Trophoblast cell (in vitro differentiated cells and primary cell): Measurements from ENCODE around the gene ZNF488.

Source experiments
- DNase-seq, 2 donors: peaks; one replicate each; pipeline ENCODE4 v3.0.0-alpha.2; 2016
- H2AFZ ChIP-seq: 2 replicates; pipeline ENCODE4 v1.6.1; 2013; ENCODE audit warnings: low read length, moderate library complexity, mild to moderate bottlenecking; ENCODE audit not compliant: insufficient read depth, poor library complexity
- H2AK5ac ChIP-seq: 2 replicates; pipeline ENCODE4 v1.6.1; 2013; ENCODE audit warnings: mild to moderate bottlenecking, low read length
- H2BK120ac ChIP-seq: 2 replicates; pipeline ENCODE4 v1.6.1; 2013; ENCODE audit warnings: low read length, mild to moderate bottlenecking, moderate library complexity; ENCODE audit not compliant: insufficient read depth, poor library complexity
- H2BK12ac ChIP-seq: 2 replicates; pipeline ENCODE4 v1.6.1; 2013; ENCODE audit warnings: mild to moderate bottlenecking, low read length, moderate library complexity
- H2BK5ac ChIP-seq: 2 replicates; pipeline ENCODE4 v1.6.1; 2013; ENCODE audit warnings: low read length, low read depth, moderate library complexity, mild to moderate bottlenecking; ENCODE audit not compliant: poor library complexity
- H3K14ac ChIP-seq: 2 replicates; pipeline ENCODE4 v1.6.1; 2013; ENCODE audit warnings: mild to moderate bottlenecking, low read length
- H3K18ac ChIP-seq: 2 replicates; pipeline ENCODE4 v1.6.1; 2013; ENCODE audit warnings: mild to moderate bottlenecking, low read length
- H3K23ac ChIP-seq: 2 replicates; pipeline ENCODE4 v1.6.1; 2013; ENCODE audit warnings: low read length
- H3K27ac ChIP-seq: 2 replicates; pipeline ENCODE4 v1.5.1; 2013; ENCODE audit warnings: low read depth, mild to moderate bottlenecking, inconsistent platforms, low read length, moderate library complexity
- H3K27me3 ChIP-seq: 2 replicates; pipeline ENCODE4 v1.6.1; 2013; ENCODE audit warnings: inconsistent platforms, mild to moderate bottlenecking, low read length, moderate library complexity; ENCODE audit not compliant: insufficient read depth
- H3K36me3 ChIP-seq, 2 experiments: 1 replicate in 1 of 2; 2 replicates in 1 of 2; pipeline ENCODE4 v1.6.1; 2013; ENCODE audit warnings: low read length in 2 of 2, mild to moderate bottlenecking in 2 of 2, moderate library complexity in 1 of 2; ENCODE audit not compliant: insufficient read depth in 2 of 2, control insufficient read depth in 1 of 2
- H3K4ac ChIP-seq: 2 replicates; pipeline ENCODE4 v1.6.1; 2013; ENCODE audit warnings: low read depth, mild to moderate bottlenecking, low read length, moderate library complexity
- H3K4me1 ChIP-seq, 2 experiments: 1 replicate in 1 of 2; 2 replicates in 1 of 2; pipeline ENCODE4 v1.6.1; 2013; ENCODE audit warnings: low read length in 2 of 2, mild to moderate bottlenecking in 2 of 2, moderate library complexity in 1 of 2; ENCODE audit not compliant: insufficient read depth in 2 of 2, control insufficient read depth in 1 of 2
- H3K4me2 ChIP-seq: 2 replicates; pipeline ENCODE4 v1.6.1; 2013; ENCODE audit warnings: inconsistent platforms, mild to moderate bottlenecking, low read length, moderate library complexity
- H3K4me3 ChIP-seq: 2 replicates; pipeline ENCODE4 v1.5.1; 2013; ENCODE audit warnings: mild to moderate bottlenecking, low read depth, low read length, inconsistent platforms
- H3K79me1 ChIP-seq: one replicate; pipeline ENCODE4 v1.6.1; 2013; ENCODE audit warnings: low read length
- H3K79me2 ChIP-seq: 2 replicates; pipeline ENCODE4 v1.6.1; 2013; ENCODE audit warnings: low read length, mild to moderate bottlenecking; ENCODE audit not compliant: control insufficient read depth, insufficient read depth, poor library complexity
- H3K9ac ChIP-seq: 2 replicates; pipeline ENCODE4 v1.6.1; 2013; ENCODE audit warnings: mild to moderate bottlenecking, low read length
- H3K9me3 ChIP-seq: 2 replicates; pipeline ENCODE4 v1.6.1; 2013; ENCODE audit warnings: low read depth, mild to moderate bottlenecking, control low read depth, inconsistent platforms, low read length; ENCODE audit not compliant: insufficient read depth
- H4K12ac ChIP-seq: 2 replicates; pipeline ENCODE4 v1.6.1; 2013; ENCODE audit warnings: low read depth, mild to moderate bottlenecking, low read length, moderate library complexity
- H4K8ac ChIP-seq: 2 replicates; pipeline ENCODE4 v1.6.1; 2013; ENCODE audit warnings: low read depth, mild to moderate bottlenecking, low read length, moderate library complexity
- H4K91ac ChIP-seq: one replicate; pipeline ENCODE4 v1.6.1; 2013; ENCODE audit warnings: low read depth, mild to moderate bottlenecking, low read length, moderate library complexity
- whole genome bisulfite sequencing: extraction: QIAGEN DNeasy Blood & Tissue Kit; methylation state at CpG from one replicate; pipeline ENCODE4 v1.1.7; 2013; ENCODE audit warnings: missing lambda C conversion rate; ENCODE audit not compliant: insufficient read length, insufficient coverage; ENCODE audit errors: extremely low coverage; 5-methylcytosine and 5-hydroxymethylcytosine counted together

The ZNF488 gene

DNA sequence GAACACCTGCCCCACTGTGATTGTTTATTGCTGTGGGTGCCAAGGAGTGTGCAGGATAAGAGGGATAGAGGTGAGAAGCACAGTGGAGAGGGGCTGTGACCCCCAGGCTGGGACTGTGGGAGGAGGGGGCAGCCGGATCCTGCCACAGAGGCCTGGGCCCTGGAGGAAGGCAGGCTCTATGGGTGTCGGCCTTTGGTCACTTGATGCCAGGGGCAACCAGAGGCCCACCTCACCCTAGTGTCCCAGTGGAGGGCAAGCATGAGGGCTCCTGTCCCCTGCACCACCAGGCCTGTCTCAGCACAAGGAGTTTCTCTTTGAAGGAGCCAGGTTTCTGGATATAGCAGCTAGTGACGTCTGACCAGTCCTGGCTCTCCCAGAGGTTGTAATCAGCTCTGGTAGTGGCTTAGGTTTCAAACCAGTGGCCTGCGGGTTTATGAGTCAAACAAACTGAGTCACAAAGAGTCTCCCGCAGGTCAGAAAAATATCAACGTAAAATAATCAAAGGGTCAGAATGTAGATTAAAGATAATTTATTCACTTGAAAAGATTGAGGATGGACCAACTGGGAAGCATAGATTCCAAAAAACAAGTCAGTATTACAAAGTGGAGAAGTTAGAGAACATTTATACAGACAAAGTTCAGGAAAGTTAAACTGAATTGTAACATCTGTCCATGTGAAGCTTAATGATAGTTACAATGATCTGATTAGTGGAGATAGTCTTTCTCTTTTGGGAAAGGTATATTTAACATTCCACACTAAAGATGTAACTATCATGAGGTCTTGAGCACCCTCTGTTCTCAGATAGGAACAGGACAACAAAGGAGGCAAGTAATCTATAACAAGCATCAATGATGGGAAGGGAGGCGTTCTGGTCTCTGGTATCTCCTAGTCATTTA is 37.2 kb upstream of the ZNF488 start:
- no peak overlapping the region for H3K23ac ChIP-seq
- peak; percentile 91 to 97 for DNase-seq
- no peaks in the 10 kb centered on the region for H3K27me3 ChIP-seq
- H3K4ac ChIP-seq: peak overlapping the region; percentile 3
- H3K79me1 ChIP-seq: peaks cover 28% of the 10 kb centered on the region
- peaks cover 8% of the 10 kb centered on the region for H3K79me2 ChIP-seq
- H4K91ac ChIP-seq: peak overlapping the region; percentile 92
- no peak overlapping the region for H3K9ac ChIP-seq
- H3K18ac ChIP-seq: peak overlapping the region; percentile 26
- H2BK5ac ChIP-seq: peak overlapping the region; percentile 69
- H2BK12ac ChIP-seq: no peak overlapping the region
- peaks cover 7% of the 10 kb centered on the region for H3K9me3 ChIP-seq
- H2AFZ ChIP-seq: no peak overlapping the region
- H3K4me3 ChIP-seq: no peak overlapping the region
- peak overlapping the region; percentile 52 for H3K14ac ChIP-seq
- peak overlapping the region; percentile 47 for H4K8ac ChIP-seq
- H2AK5ac ChIP-seq: peak overlapping the region; percentile 3
- peak overlapping the region; percentile 88 for H2BK120ac ChIP-seq
- H3K4me2 ChIP-seq: no peak overlapping the region
- H3K27ac ChIP-seq: peak overlapping the region; percentile 75
- WGBS: no CpG with 5 or more reads among the region's 7 CpGs
- H4K12ac ChIP-seq: peak overlapping the region; percentile 3
- no peaks in the 10 kb centered on the region for H3K36me3 ChIP-seq
- H3K4me1 ChIP-seq: peaks cover 9 to 11% of the 10 kb centered on the region in 2 experiments

DNA sequence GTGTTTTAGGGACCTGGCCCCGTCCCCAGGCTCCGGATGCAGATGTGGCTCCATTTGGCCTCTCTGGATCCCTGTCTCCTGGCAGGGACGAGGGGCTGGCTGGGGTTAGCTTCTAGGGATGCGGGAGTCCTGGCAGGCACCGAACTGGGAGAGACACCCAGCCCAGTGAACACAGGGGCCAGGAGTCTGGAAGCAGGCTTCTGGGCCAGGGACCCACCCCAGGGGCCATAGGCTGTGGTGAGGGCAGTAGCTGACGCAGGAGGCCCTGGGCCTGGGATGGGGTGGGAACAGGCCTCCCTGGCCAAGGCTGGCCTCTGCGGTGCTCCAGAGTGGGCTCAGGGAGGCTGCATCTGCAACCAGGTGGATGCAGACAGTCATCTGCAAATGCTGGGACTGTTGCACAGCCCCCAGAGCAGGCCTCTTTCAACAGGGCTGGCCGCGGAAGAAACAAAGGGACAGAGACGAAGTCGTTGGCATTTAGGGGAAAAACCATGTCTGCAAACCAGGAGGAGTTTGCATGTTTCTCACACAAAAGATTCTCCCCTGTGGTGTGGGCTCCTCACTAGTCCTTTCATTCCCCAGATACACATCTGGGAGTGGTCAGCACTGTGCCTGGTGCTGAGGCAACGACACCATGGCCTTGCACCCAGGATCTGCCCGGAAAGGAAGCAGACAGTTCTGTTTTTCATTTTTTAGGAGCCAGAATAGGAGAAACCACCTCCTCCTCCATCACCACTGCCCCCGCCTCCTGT is 36.4 kb upstream of the ZNF488 start:
- H3K79me2 ChIP-seq: peaks cover 8% of the 10 kb centered on the region
- peak in 1 of 2 donors; percentile 10 for DNase-seq
- H3K4me1 ChIP-seq: peaks cover 9 to 11% of the 10 kb centered on the region in 2 experiments
- H3K9ac ChIP-seq: no peak overlapping the region
- peak overlapping the region; percentile 92 for H4K91ac ChIP-seq
- peak overlapping the region; percentile 52 for H3K14ac ChIP-seq
- no peak overlapping the region for H2AFZ ChIP-seq
- H3K4me3 ChIP-seq: no peak overlapping the region
- peaks cover 13% of the 10 kb centered on the region for H3K9me3 ChIP-seq
- WGBS: no CpG with 5 or more reads among the region's 14 CpGs
- peak overlapping the region; percentile 69 for H2BK5ac ChIP-seq
- peak overlapping the region; percentile 88 for H2BK120ac ChIP-seq
- H3K4ac ChIP-seq: peak overlapping the region; percentile 36
- peaks cover 28% of the 10 kb centered on the region for H3K79me1 ChIP-seq
- peak overlapping the region; percentile 74 for H4K12ac ChIP-seq
- H3K36me3 ChIP-seq: no peaks in the 10 kb centered on the region
- H3K4me2 ChIP-seq: no peak overlapping the region
- H3K23ac ChIP-seq: no peak overlapping the region
- peak overlapping the region; percentile 73 for H2BK12ac ChIP-seq
- peak overlapping the region; percentile 76 for H3K18ac ChIP-seq
- peak overlapping the region; percentile 85 for H2AK5ac ChIP-seq
- H3K27me3 ChIP-seq: no peaks in the 10 kb centered on the region
- peak overlapping the region; percentile 47 for H4K8ac ChIP-seq
- peak overlapping the region; percentile 77 for H3K27ac ChIP-seq

DNA sequence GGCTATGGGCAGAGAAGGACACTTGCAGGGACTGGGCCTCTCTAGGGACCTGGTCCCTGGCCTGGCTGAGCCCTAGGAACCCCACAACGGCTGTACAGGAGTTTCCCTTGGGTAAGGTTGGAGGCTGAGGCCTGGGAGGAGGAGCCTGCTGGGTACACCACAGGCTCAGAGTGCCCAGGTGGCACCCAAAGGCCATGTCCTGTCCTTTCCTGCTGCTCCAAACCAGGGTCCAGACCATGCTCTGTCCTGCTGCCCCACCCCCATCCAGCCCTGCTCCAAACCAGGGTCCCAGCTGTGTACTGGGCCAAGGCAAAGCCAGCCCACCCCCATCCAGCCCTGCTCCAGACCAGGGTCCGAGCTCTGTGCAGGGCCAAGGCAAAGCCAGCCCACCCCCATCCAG is 35.3 kb upstream of the ZNF488 start:
- H2BK5ac ChIP-seq: no peak overlapping the region
- H3K14ac ChIP-seq: peak overlapping the region; percentile 58
- H3K36me3 ChIP-seq: no peaks in the 10 kb centered on the region
- no peak for DNase-seq
- H3K23ac ChIP-seq: no peak overlapping the region
- H3K9me3 ChIP-seq: peaks cover 15% of the 10 kb centered on the region
- no peak overlapping the region for H4K8ac ChIP-seq
- no peaks in the 10 kb centered on the region for H3K27me3 ChIP-seq
- no peak overlapping the region for H2AFZ ChIP-seq
- peaks cover 8% of the 10 kb centered on the region for H3K79me2 ChIP-seq
- H3K18ac ChIP-seq: no peak overlapping the region
- H2BK120ac ChIP-seq: peak overlapping the region; percentile 27
- peaks cover 9 to 11% of the 10 kb centered on the region in 2 experiments for H3K4me1 ChIP-seq
- H3K9ac ChIP-seq: no peak overlapping the region
- peak overlapping the region; percentile 92 for H4K91ac ChIP-seq
- peaks cover 30% of the 10 kb centered on the region for H3K79me1 ChIP-seq
- H2AK5ac ChIP-seq: no peak overlapping the region
- no CpG with 5 or more reads among the region's 2 CpGs for WGBS
- no peak overlapping the region for H3K4me3 ChIP-seq
- no peak overlapping the region for H4K12ac ChIP-seq
- peak overlapping the region; percentile 51 for H2BK12ac ChIP-seq
- H3K4ac ChIP-seq: no peak overlapping the region
- no peak overlapping the region for H3K4me2 ChIP-seq
- no peak overlapping the region for H3K27ac ChIP-seq

DNA sequence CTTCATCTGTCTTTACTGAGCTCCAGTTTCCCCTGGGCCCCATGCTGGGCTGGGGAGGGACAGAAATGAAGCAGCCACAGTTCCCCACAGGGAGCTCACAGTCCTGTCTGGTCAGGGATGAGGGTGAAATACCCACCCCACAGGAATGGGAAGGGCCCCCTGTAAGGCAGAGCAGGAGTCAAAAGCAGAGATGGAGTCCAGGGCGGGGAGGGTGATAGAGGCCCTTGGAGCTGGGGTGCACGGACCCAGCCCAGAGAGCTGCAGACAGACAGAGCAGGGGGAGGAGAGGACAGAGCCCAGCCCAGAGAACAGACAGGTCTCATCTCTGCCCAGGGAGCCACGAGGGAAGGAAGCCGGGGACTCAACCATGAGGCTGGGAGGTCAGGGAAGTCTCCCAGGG is 34.9 kb upstream of the ZNF488 start:
- H3K36me3 ChIP-seq: no peaks in the 10 kb centered on the region
- peaks cover 28% of the 10 kb centered on the region for H3K79me1 ChIP-seq
- H2BK5ac ChIP-seq: peak overlapping the region; percentile 11
- no peak overlapping the region for H3K4me3 ChIP-seq
- H2AFZ ChIP-seq: no peak overlapping the region
- H2BK120ac ChIP-seq: peak overlapping the region; percentile 27
- peaks cover 9 to 11% of the 10 kb centered on the region in 2 experiments for H3K4me1 ChIP-seq
- no peak overlapping the region for H3K9ac ChIP-seq
- no peak overlapping the region for H3K4me2 ChIP-seq
- peak overlapping the region; percentile 37 for H3K14ac ChIP-seq
- H4K8ac ChIP-seq: peak overlapping the region; percentile 31
- peaks cover 15% of the 10 kb centered on the region for H3K9me3 ChIP-seq
- peak overlapping the region; percentile 51 for H2BK12ac ChIP-seq
- WGBS: no CpG with 5 or more reads among the region's 4 CpGs
- DNase-seq: no peak
- no peak overlapping the region for H3K23ac ChIP-seq
- H3K27ac ChIP-seq: peak overlapping the region; percentile 0
- peaks cover 8% of the 10 kb centered on the region for H3K79me2 ChIP-seq
- H3K4ac ChIP-seq: peak overlapping the region; percentile 8
- H4K12ac ChIP-seq: no peak overlapping the region
- peak overlapping the region; percentile 92 for H4K91ac ChIP-seq
- H3K18ac ChIP-seq: peak overlapping the region; percentile 42
- H3K27me3 ChIP-seq: no peaks in the 10 kb centered on the region
- peak overlapping the region; percentile 24 for H2AK5ac ChIP-seq
